ENCODE data around the gene DLGAP1.

DNA sequence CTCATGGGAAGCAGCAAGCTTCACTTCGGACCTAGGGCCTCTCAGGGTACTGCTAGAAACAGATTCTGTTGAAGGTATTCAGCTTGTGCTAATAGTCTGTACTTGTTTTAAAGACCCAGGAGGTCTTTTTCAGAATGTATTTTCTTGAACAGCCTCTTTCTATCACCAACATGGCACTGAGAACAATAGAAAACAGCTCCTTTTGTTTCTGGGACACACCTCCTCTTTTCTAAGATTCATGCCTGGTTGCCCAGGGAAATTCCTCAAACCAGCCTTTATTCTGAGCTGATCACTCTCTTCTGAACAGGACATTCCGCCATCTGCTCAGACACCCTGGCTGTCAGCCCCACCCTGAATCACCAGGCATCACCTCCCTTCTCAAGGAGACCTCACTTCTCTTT is 615.5 kb downstream of the DLGAP1 start:
- TF ChIP-seq FOXM1 (IDR thresholded peaks at IDR 0.05; ENCODE audit: low read depth, low read length) (no peak), POLR2AphosphoS5 (IDR thresholded peaks at IDR 0.05; ENCODE audit: low read length) (no peak), CHD4 (IDR thresholded peaks at IDR 0.05) (no peak), TCF3 (IDR thresholded peaks at IDR 0.05; ENCODE audit: borderline replicate concordance, insufficient read depth, low read depth, low read length) (no peak), POLR2A (IDR thresholded peaks at IDR 0.05; ENCODE audit: low read depth, low read length) (no peak), ZBED1 (IDR thresholded peaks at IDR 0.05; ENCODE audit: borderline replicate concordance) (no peak), TAF1 (IDR thresholded peaks at IDR 0.05; ENCODE audit: borderline replicate concordance, low read depth, low read length) (no peak), SIX5 (IDR thresholded peaks at IDR 0.05; ENCODE audit: low read depth, low read length, severe bottlenecking) (no peak), SIN3A (IDR thresholded peaks at IDR 0.05; ENCODE audit: low read depth, low read length) (no peak)
- TF ChIP-seq, protein P1, sequence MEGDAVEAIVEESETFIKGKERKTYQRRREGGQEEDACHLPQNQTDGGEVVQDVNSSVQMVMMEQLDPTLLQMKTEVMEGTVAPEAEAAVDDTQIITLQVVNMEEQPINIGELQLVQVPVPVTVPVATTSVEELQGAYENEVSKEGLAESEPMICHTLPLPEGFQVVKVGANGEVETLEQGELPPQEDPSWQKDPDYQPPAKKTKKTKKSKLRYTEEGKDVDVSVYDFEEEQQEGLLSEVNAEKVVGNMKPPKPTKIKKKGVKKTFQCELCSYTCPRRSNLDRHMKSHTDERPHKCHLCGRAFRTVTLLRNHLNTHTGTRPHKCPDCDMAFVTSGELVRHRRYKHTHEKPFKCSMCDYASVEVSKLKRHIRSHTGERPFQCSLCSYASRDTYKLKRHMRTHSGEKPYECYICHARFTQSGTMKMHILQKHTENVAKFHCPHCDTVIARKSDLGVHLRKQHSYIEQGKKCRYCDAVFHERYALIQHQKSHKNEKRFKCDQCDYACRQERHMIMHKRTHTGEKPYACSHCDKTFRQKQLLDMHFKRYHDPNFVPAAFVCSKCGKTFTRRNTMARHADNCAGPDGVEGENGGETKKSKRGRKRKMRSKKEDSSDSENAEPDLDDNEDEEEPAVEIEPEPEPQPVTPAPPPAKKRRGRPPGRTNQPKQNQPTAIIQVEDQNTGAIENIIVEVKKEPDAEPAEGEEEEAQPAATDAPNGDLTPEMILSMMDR (IDR thresholded peaks at IDR 0.05 in 2 of 3, conservative IDR thresholded peaks at IDR 0.05 in 1 of 3; ENCODE audit: control insufficient read depth in 2 of 3, extremely low read depth in 1 of 3, insufficient read depth in 1 of 3, low read depth in 3 of 3, low read length in 3 of 3), result no peak
- TF ChIP-seq, protein P2, sequence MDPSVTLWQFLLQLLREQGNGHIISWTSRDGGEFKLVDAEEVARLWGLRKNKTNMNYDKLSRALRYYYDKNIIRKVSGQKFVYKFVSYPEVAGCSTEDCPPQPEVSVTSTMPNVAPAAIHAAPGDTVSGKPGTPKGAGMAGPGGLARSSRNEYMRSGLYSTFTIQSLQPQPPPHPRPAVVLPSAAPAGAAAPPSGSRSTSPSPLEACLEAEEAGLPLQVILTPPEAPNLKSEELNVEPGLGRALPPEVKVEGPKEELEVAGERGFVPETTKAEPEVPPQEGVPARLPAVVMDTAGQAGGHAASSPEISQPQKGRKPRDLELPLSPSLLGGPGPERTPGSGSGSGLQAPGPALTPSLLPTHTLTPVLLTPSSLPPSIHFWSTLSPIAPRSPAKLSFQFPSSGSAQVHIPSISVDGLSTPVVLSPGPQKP (IDR thresholded peaks at IDR 0.05; ENCODE audit: low read depth, low read length), result no peak
